Osteoblast (primary cell): Measurements from ENCODE around the gene GADL1. TPM values are rescaled to one million over a fixed set of nuclear protein-coding genes. Genes with fewer than 3 reads are reported as not detected.

Experiments used
- DNase-seq: peaks from one replicate; pipeline ENCODE4 v3.0.0; 2011; ENCODE audit warnings: low spot score, mixed read lengths; ENCODE audit not compliant: insufficient read length; ENCODE audit errors: missing footprints
- H2AFZ ChIP-seq: 2 replicates; pipeline ENCODE4 v1.6.0; 2011; ENCODE audit warnings: mild to moderate bottlenecking, low read length
- H3K27ac ChIP-seq: 2 replicates; pipeline ENCODE4 v1.5.1; 2011; ENCODE audit warnings: mild to moderate bottlenecking, low read depth, low read length, moderate library complexity
- H3K27me3 ChIP-seq: 2 replicates; pipeline ENCODE4 v1.6.0; 2012; ENCODE audit warnings: mild to moderate bottlenecking, control low read depth, inconsistent platforms, low read length, moderate library complexity; ENCODE audit not compliant: insufficient read depth
- H3K36me3 ChIP-seq: 2 replicates; pipeline ENCODE4 v1.5.1; 2011; ENCODE audit warnings: mild to moderate bottlenecking, low read length, control low read depth, moderate library complexity; ENCODE audit not compliant: insufficient read depth
- H3K4me1 ChIP-seq: 2 replicates; pipeline ENCODE4 v1.5.1; 2011; ENCODE audit warnings: mild to moderate bottlenecking, low read length, control low read depth, moderate library complexity; ENCODE audit not compliant: insufficient read depth
- H3K4me2 ChIP-seq: 2 replicates; pipeline ENCODE4 v1.6.0; 2011; ENCODE audit warnings: mild to moderate bottlenecking, low read length; ENCODE audit not compliant: insufficient read depth
- H3K4me3 ChIP-seq: fragments of 200-600 bp; sonication (generic); 3 replicates; pipeline ENCODE4 v1.5.1; 2012; ENCODE audit warnings: mild to moderate bottlenecking, low read length, inconsistent platforms; ENCODE audit not compliant: insufficient read depth
- H3K79me2 ChIP-seq: 2 replicates; pipeline ENCODE4 v1.6.0; 2012; ENCODE audit warnings: mild to moderate bottlenecking, low read length, control low read depth, inconsistent platforms; ENCODE audit not compliant: insufficient read depth
- H3K9me3 ChIP-seq: 2 replicates; pipeline ENCODE4 v1.5.1; 2011; ENCODE audit warnings: low read depth, low read length, control low read depth
- H4K20me1 ChIP-seq: 2 replicates; pipeline ENCODE4 v1.6.0; 2012; ENCODE audit warnings: mild to moderate bottlenecking, low read length, control low read depth; ENCODE audit not compliant: insufficient read depth
- total RNA-seq: library from RNA; depleted of rRNA; stranded (reverse); fragments of >200 nt; gene quantifications from 2 replicates; pipeline ENCODE4 v1.2.3, GENCODE V29; 2012
- TF ChIP-seq, protein P1 (sequence below): IDR thresholded peaks from 2 replicates; pipeline ENCODE4 v1.5.1; 2011; ENCODE audit warnings: mild to moderate bottlenecking, low read depth, low read length, moderate library complexity; ENCODE audit errors: extremely low read depth

GADL1 gene
- total RNA-seq, 1 donor = not detected

DNA sequence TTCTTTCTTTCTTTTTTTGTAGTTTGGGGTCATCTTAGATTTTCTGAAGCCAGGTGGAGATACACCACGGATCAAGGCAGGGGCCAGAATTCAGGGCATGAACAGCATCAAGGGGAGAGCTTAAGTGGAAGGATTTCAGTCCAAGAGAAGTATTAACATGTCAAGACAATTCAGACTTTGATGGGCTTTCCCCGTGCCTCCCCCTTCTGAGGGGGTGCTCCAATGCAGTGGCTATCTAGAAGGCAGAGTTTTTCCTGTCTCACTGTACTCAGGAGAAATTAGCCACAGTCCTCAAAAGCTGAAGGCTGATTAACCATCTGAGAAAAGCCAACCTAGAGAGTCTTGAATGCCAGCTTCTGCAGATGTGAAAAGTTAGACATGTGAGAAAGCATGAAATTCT, 160.8 kb downstream of the GADL1 start:
- no peak overlapping the region for H3K4me3 ChIP-seq
- no peaks in the 10 kb centered on the region for H3K9me3 ChIP-seq
- no peaks in the 10 kb centered on the region for H3K27me3 ChIP-seq
- H3K36me3 ChIP-seq = no peaks in the 10 kb centered on the region
- no peak overlapping the region for H2AFZ ChIP-seq
- DNase-seq = no peak
- no peak overlapping the region for H3K4me2 ChIP-seq
- no peaks in the 10 kb centered on the region for H3K79me2 ChIP-seq
- no peak overlapping the region for H3K27ac ChIP-seq
- TF ChIP-seq, protein P1, sequence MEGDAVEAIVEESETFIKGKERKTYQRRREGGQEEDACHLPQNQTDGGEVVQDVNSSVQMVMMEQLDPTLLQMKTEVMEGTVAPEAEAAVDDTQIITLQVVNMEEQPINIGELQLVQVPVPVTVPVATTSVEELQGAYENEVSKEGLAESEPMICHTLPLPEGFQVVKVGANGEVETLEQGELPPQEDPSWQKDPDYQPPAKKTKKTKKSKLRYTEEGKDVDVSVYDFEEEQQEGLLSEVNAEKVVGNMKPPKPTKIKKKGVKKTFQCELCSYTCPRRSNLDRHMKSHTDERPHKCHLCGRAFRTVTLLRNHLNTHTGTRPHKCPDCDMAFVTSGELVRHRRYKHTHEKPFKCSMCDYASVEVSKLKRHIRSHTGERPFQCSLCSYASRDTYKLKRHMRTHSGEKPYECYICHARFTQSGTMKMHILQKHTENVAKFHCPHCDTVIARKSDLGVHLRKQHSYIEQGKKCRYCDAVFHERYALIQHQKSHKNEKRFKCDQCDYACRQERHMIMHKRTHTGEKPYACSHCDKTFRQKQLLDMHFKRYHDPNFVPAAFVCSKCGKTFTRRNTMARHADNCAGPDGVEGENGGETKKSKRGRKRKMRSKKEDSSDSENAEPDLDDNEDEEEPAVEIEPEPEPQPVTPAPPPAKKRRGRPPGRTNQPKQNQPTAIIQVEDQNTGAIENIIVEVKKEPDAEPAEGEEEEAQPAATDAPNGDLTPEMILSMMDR = no peak
- H3K4me1 ChIP-seq = no peaks in the 10 kb centered on the region
- no peaks in the 10 kb centered on the region for H4K20me1 ChIP-seq

DNA sequence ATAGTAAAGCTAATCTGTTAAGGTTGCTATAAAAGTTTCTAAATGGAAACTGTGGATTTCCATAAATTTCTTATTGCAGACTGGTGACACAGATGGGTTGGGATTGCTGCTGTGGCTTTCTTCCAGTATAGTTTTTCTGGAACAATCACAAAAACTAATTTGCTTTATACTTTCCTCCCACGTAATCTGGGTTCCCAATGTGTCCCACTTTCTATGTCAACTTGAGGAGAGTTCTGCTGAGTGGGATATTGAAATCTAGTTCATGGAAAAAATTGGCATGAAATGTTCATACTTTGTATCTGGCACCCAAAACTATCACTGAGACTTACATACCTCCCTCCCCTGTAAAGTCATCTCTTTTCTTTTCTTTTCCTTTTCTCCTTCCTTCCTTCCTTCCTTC, 161.3 kb downstream of the GADL1 start:
- no peaks in the 10 kb centered on the region for H3K36me3 ChIP-seq
- no peaks in the 10 kb centered on the region for H3K4me1 ChIP-seq
- H4K20me1 ChIP-seq = no peaks in the 10 kb centered on the region
- TF ChIP-seq, protein P1 = no peak
- no peaks in the 10 kb centered on the region for H3K79me2 ChIP-seq
- no peak overlapping the region for H3K27ac ChIP-seq
- H3K4me2 ChIP-seq = no peak overlapping the region
- DNase-seq = no peak
- no peak overlapping the region for H3K4me3 ChIP-seq
- no peak overlapping the region for H2AFZ ChIP-seq
- no peaks in the 10 kb centered on the region for H3K27me3 ChIP-seq
- H3K9me3 ChIP-seq = no peaks in the 10 kb centered on the region

DNA sequence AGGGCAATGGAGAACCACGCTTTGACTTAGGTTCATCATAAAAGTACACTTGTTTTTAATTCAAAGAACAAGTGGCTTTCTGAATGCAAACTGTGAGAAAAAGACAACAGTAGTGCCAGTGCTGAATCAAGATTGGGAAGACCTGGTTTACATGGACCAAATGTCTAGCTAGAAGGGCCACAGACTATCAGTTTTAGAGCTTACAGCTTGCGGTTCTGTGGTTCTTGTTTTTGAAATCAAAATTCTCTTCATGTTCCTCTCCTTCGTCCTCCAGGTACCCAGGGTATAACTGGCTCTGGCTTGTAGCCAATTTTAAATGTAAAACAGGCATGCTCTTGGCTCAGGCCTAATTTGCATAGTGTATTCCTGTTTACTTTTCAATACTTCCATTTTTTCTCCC, 163.5 kb downstream of the GADL1 start:
- DNase-seq = no peak
- Histone ChIP-seq H3K4me2 (no peak overlapping the region), H4K20me1 (no peaks in the 10 kb centered on the region), H3K36me3 (no peaks in the 10 kb centered on the region), H3K9me3 (no peaks in the 10 kb centered on the region), H3K27ac (no peak overlapping the region), H3K27me3 (no peaks in the 10 kb centered on the region), H3K4me1 (no peaks in the 10 kb centered on the region), H2AFZ (no peak overlapping the region), H3K4me3 (no peak overlapping the region), H3K79me2 (no peaks in the 10 kb centered on the region)
- TF ChIP-seq, protein P1 = no peak

DNA sequence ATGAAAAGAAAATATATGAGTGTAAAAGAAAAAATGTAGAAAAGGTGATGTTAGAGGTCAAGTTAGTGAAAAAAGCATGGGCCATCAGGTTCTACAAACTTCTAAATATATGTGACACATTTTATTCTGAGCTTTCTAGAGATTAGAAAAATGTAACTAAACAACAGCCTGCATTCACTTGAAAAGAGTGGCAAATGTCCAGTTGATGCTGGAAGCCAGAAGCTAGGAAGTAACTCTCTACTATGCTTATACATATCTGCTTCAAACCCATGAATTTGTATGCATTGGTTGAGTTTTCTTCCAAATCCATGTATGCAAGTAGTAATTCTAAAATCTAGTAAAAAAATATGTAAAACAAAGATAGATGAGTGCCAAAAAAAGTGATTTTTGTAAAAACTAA, 164.5 kb downstream of the GADL1 start:
- Histone ChIP-seq H3K4me1 (no peaks in the 10 kb centered on the region), H3K27ac (no peak overlapping the region), H2AFZ (no peak overlapping the region), H3K27me3 (no peaks in the 10 kb centered on the region), H4K20me1 (no peaks in the 10 kb centered on the region), H3K4me3 (no peak overlapping the region), H3K79me2 (no peaks in the 10 kb centered on the region), H3K4me2 (no peak overlapping the region), H3K36me3 (no peaks in the 10 kb centered on the region), H3K9me3 (no peaks in the 10 kb centered on the region)
- TF ChIP-seq, protein P1 = no peak
- DNase-seq = no peak
